Lower leg skin (tissue), 3 donors: ENCODE data around the gene FMNL2.

Source experiments
- CTCF ChIP-seq, 3 donors: fragments of 450-650 bp; IDR thresholded peaks; one replicate each; pipeline ENCODE4 v1.5.1; 2016; ENCODE audit warnings: antibody characterized with exemption in 3 of 3, mild to moderate bottlenecking in 3 of 3, moderate library complexity in 2 of 3
- POLR2A ChIP-seq, 2 donors: fragments of 450-650 bp; IDR thresholded peaks; one replicate each; pipeline ENCODE4 v1.6.1; 2016 to 2017; ENCODE audit warnings: antibody characterized with exemption in 2 of 2, mild to moderate bottlenecking in 1 of 2, moderate library complexity in 1 of 2

GRCh38 chr2:152437276-152438108 lies 102.5 kb downstream of the FMNL2 start:
- TF ChIP-seq POLR2A (IDR thresholded peaks at IDR 0.05) (no peak), CTCF (IDR thresholded peaks at IDR 0.05) (no peak)
